Measurements from ENCODE around the gene TBC1D14.

Gene TBC1D14

GRCh38 chr4:7005571-7005970, 95.9 kb downstream of the TBC1D14 start:
- DNase-seq, result no peak

GRCh38 chr4:7006411-7006810, 96.8 kb downstream of the TBC1D14 start:
- DNase-seq, result no peak

- no peak for DNase-seq
Observed at GRCh38 chr4:7007142-7007907, 97.7 kb downstream of the TBC1D14 start.

GRCh38 chr4:7007944-7008343, 98.3 kb downstream of the TBC1D14 start:
- DNase-seq, result no peak

GRCh38 chr4:7009564-7009963, 99.9 kb downstream of the TBC1D14 start:
- no peak for DNase-seq

- DNase-seq, result no peak
Observed at GRCh38 chr4:7013175-7013574, 103.5 kb downstream of the TBC1D14 start.

- DNase-seq, result no peak
Observed at GRCh38 chr4:7014815-7015214, 105.2 kb downstream of the TBC1D14 start.

- no peak for DNase-seq
Observed at GRCh38 chr4:7015383-7016035, 105.9 kb downstream of the TBC1D14 start.

GRCh38 chr4:7016086-7016485, 106.5 kb downstream of the TBC1D14 start:
- DNase-seq, result no peak

GRCh38 chr4:7016512-7016911, 106.9 kb downstream of the TBC1D14 start:
- no peak for DNase-seq

- no peak for DNase-seq
Observed at GRCh38 chr4:7017446-7018048, 107.9 kb downstream of the TBC1D14 start.

GRCh38 chr4:7018281-7018680, 108.7 kb downstream of the TBC1D14 start:
- no peak for DNase-seq

- DNase-seq, result no peak
Observed at GRCh38 chr4:7019367-7019766, 109.7 kb downstream of the TBC1D14 start.

GRCh38 chr4:7020290-7020689, 110.7 kb downstream of the TBC1D14 start:
- no peak for DNase-seq

- DNase-seq, result no peak
Observed at GRCh38 chr4:7020856-7021255, 111.2 kb downstream of the TBC1D14 start.

- DNase-seq, result no peak
Observed at GRCh38 chr4:7021355-7021754, 111.7 kb downstream of the TBC1D14 start.

- DNase-seq, result no peak
Observed at GRCh38 chr4:7021930-7022664, 112.5 kb downstream of the TBC1D14 start.

- no peak for DNase-seq
Observed at GRCh38 chr4:7023486-7023885, 113.9 kb downstream of the TBC1D14 start.

- no peak for DNase-seq
Observed at GRCh38 chr4:7023901-7024300, 114.3 kb downstream of the TBC1D14 start.

- DNase-seq, result no peak
Observed at GRCh38 chr4:7024336-7024890, 114.8 kb downstream of the TBC1D14 start.

- DNase-seq, result no peak
Observed at GRCh38 chr4:7025040-7025602, 115.5 kb downstream of the TBC1D14 start.

GRCh38 chr4:7026107-7026506, 116.5 kb downstream of the TBC1D14 start:
- DNase-seq, result no peak

- no peak for DNase-seq
Observed at GRCh38 chr4:7027284-7027683, 117.7 kb downstream of the TBC1D14 start.
